GM18873 (cell line): ENCODE results near the gene PDE9A.

Experiments used
- ATAC-seq: cut with Tn5 transposase; IDR thresholded peaks from one replicate; pipeline ENCODE4 v1.9.1; 2021; ENCODE audit warnings: mild to moderate bottlenecking, moderate library complexity, moderate number of reproducible peaks; ENCODE audit not compliant: unreplicated experiment, low FRiP score

The PDE9A gene

DNA sequence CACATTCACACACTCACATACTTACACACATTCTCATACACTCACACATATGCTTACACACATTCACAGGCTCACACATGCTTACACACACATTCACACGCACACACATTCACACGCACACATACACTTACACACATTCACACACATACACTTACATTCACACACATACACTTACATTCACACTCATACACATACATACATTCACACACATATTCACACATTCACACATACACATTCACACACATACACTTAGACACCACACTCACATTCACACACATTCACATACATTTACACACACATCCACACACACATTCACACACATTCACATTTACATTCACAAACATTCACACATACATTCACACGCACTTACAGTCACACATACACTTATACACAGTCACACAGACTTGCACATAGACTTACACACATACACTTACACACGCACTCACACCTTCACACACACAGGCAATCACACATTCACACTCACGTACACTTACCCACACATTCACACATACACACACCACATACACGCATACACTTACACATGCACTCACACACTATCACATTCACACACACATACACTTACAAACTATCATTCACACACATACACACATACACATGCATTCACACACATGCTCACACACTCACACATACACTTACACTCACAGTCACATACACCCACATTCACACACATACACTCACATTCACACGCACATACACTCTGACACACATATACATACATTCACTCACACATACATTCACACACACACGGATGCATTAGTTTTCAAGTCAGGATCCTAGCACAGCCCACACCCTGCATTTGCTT lies 16.8 kb downstream of the PDE9A start:
- ATAC-seq: no peak

DNA sequence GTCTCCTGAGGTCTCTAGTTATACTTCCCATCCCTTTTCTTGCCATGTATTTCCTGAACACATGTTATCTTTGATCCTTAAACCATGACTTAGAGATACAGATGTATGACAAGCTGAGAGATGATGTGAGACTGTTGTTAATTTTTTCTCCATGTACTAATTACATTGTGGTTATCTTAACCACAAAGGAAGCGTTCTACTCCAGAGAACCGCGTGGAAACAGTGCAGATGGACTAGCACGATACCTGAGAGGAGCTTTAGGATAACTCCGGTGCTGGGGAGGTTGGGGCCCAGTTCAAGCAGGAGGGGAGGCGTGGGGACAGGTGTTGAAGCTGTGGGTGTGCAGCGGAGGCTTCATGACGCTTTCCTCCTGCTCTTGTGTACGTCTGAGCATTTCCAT lies 17.5 kb downstream of the PDE9A start:
- ATAC-seq: no peak

DNA sequence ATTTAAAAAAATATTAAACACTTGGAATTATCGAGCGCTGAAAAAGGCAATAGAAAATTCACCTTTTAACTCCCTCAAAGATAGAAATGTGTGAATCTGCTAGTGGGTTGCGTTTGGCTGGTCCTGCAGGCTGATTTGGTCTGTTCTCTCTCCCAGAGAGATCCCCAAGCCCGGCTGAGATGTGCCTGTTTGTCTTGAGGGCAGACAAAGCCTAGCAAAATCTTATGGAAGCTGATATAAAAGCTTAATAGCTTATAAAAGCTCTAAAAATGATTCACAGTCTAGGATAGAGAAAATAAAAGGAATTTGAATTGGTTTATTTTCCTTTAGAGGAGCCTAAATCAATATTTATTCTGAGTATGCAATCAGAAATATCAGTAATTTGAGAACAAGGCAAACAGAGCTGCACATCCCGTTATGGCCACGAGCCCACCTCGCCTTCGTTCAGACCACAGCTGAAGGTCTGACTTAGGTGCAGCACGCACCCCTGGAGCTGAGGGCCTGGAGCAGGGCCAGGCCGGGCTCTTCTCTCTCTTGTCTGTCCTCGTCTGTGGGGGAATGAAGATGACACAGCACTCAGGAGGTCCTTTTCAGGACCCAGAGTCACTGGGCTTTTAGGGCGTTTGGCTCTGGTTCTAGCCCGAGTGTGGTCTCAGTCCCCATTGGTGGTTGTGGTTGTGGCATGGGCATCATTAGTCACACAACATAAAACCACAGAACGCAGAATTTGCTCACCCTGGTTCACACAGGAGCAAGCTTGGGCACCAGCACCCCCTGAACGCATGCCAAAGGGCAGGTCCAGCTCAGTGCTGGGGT lies 18.6 kb downstream of the PDE9A start:
- ATAC-seq: no peak

DNA sequence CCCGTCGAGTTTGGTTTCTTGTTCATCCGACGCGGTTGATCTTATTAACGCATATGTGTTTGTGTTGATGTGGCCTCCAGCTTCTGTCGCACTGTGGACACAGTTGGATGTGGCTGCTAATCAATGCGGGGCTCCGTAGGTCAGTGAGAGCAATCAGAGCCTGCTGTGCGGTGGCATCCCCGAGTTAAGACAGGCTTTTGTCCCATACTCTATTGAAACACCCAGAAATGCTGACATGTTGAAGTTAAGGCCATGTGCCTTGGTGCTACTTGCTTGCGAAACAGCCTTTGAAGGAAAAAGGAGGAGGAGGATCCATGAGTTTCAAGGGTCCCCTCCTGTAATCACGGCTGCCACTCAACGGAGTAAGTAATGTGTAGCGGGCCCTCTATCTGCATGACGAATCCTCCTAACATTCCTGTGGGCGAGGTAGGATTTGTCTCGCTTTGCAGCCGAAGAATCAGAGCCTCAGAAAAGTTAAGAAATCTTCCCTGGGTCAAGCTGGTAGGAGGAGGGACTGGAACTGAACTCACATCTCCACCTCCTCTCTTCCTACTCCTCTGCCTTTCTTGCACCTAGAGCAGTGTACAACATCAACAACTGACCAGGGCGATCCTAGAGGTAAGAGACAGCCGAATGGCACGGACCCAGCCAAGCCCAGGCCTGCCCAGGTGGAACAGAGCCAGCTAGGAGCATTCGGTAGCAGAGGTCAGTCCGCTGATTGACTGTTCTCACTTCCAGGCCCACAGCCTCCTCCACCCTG lies 19.5 kb downstream of the PDE9A start:
- ATAC-seq: no peak

DNA sequence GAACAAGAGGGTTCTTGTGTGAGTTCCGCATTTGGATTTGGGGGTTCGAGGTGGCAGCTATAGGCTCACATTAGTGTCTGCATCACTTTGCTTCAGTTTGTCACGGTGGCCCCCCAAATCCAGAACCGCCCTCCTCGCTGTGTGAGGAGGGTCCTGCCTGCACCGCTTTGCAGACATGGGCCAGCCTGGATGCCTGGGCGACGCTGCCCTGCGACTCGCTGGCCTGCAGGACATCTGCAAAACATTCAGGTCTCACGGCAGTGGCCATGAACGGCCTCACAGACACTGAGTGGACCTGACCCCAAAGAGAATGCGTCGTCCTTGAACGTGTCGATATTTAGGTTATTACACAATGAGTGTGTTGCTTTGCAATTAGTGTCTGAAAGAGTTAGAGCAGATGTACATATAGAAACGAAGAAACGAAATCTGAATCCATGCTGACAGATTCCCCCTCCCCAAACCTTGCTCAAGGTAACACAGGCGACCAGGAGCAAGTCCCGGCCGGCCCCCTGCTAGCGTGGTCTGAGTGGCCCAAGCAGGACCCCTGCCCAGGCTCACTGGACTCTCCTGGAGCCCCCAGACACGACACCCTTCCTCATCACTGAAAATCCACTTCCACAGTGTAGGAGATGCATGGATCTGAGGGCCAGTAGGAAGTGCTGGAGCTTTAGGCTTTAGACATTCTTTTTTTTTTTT lies 20.4 kb downstream of the PDE9A start:
- no peak for ATAC-seq

DNA sequence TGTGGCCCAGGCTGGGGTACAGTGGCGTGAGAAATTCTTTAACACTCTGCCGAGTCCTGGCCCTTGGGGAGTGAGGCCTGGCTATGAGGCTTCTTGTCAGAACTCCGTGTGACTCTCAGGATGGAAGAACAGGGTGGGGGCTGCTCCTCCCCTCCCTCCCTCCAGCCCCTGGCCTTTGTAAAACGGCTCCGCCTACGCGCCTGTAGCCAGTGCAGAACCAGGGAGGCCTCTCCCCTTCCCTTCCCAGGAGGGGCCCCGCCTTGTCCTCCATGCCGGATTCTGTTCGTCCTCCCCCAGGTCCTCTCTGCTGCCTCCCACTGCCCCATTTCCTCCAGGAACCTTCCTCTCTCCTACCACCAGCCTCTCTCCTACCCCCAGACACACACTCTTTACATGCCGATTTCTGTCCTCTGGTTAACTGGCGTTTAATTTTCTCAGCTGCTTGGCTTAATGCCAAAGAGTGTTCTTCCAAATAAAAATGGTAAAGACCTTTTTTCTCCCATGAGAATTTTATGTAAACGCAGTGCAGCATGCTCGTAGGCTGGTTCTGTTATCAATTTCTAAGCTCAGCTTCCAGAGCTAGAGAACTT lies 21.0 kb downstream of the PDE9A start:
- no peak for ATAC-seq

DNA sequence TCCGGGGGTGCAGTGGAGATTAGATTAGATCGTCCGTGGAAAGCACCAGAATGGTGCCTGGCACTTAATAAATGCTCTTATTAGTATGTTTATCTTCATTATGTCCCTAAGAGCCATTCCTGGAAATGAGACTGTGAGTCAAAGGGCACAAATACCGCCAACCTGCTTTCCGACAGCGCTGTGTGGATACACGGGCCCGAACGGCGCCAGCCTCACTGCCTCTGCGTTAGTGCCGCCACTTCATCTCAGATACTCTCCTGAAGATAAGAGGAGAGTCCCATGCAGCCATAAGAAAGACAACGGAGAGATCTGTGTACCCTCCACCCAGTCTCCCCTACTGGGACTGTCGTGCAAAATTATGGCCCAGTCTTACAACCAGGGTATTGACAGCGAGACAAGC lies 22.0 kb downstream of the PDE9A start:
- ATAC-seq: no peak

DNA sequence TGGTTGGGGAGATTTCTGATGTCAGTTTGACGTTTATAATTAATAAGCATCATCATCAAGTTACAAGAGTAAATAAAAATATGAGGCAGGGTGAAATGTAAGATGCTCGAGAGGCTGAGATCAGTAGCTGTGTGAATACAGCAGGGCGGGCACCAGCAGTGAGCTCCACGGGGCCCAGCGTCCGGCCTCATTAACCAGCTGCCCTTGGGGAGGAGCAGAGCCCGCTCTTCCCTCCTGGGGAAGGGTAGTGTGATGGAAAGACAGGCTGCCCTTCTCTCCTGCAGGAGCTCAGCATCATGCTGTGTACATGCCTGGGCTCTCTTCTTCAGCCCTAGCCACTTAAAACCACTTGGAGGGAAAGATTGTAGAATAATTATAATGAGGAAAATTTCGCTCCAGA lies 23.4 kb downstream of the PDE9A start:
- no peak for ATAC-seq

DNA sequence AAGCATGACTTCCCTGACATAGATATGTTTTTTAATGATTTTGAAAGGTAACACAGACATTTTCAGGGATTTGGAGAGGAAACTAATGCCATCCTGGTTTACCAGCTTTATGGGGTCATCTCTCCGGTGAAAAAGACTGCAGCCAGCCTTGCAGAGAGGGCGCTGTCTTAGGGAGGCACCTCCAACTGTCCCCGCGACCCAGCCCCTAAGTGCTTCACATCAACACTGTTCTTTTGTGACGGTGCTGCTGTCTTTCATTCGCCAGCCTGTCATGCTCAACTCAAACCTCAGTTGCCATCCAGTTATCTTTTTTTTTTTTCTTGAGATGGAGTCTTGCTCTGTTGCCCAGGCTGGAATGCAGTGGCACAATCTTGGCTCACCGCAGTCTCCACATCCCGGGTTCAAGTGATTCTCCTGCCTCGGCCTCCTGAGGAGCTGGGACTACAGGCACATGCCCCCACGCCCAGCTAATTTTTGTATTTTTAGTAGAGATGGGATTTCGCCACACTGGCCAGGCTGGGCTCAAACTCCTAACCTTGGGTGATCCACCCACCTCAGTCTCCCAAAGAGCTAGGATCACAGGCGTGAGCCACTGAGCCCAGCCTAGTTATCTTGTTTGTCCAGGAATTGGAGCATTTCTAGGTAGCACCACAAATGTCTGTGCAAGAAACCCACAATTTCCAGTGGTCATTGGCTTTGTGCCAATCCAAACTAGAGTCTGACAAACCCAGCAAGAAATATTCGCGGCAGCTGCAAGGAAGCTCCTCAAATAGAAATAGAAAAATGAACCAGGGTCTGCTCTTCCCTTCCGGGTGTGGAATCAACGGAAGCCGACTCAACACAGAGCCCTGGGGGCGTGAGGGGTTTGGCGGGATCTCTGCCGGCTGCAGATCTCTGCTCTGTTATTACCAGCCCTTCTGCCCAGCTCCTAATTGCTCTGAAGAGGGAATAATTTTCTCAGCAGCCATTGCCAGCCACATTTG lies 24.2 kb downstream of the PDE9A start:
- ATAC-seq: no peak

DNA sequence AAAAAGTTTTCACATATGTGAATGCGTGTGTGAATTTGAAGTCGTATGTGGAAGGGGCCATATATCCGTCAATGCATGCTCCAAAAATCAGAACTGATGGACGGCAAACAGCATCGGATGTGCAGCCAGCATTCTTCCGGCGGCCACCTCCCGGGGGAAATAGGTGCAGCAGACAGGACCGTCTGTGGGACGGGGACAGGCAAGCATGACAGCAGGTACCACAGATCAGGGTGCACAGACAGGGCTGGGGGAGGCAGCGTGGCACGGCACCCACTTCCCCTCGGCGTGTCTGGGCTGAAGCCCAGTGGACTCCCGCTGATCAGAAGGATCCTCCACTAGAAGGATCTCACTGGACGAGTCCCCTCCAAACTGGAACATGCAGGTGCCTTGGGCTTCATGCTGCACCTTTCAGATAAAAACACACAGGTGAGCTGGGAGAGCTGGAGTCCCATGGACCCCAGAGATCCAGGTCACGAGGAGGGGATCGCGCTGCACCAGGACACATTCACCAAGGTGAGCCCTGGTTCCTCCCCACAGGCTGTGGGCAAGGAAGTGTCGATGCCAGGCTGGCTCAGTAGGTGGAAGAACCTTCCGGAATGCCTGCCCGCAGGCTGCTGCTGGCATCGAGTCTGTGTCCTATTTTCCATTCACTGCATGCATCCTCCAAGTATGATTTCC lies 25.3 kb downstream of the PDE9A start:
- ATAC-seq: no peak

DNA sequence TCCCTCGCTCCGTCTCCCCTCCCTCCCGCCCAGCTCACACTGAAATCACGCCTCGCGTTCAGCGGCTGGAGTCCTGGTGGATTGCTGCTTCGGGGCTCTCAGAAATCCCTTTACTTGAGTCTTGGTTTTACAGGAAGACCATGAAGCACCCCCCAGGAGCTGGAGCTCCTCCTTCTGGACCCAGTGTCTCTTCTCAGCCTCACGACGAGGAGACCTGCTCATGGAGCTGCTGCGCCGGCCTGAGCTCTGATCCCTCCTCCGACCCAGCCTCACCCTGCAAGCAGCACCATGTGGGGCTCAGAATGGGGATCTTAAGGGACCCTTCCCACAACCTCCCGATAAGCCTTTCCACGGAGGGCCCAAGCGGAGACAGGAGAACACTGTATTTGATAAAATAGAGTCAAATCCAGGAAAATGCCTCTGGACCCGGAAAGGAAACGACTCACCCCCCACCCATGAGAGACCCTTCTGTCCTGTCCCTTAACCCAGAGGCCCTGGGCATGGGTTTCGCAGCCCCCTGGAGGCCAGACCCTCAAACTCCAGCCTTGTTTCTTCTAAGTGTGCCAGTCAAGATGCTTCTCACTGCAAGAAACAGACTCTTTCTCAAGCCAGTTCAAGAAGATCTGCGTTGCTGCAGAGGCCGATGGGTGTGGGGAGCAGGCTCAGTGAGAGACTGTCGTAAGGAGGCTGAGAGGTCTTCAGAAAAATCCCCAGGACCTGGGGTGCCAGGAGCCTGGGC lies 26.1 kb downstream of the PDE9A start:
- no peak for ATAC-seq

DNA sequence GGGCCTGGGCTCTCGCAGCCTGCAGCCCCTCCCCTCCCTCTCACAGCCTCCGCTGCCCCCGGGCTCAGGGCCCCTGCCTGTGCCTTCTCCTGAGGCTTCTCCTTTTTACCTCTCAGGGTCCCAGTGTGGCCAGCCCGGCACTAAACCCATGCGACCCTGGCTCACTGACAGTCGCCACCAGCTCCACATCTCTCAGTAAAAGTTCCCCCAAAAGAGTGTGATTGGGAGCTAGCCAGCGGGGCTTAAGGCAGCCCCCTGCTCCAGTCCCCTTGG lies 26.6 kb downstream of the PDE9A start:
- ATAC-seq: no peak

DNA sequence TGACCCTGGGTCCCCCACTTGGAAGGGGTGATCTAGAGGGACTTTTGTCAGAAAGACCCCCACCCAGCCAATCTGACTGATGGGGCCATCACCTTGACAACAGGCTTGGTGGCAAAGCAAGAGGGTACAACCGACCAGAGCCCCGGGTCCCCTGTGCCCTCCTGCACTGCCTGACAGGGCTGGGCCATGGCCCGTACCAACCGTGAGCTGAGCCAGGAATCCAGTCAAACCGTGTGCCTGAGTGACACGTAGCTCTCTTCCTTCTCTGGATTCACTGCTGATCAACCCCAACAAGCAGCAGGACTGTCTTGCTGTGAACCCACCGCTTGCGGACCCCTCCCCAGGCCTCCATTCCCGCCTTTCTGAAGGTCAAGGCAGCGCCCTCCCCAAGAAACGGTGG lies 27.0 kb downstream of the PDE9A start:
- ATAC-seq: no peak

DNA sequence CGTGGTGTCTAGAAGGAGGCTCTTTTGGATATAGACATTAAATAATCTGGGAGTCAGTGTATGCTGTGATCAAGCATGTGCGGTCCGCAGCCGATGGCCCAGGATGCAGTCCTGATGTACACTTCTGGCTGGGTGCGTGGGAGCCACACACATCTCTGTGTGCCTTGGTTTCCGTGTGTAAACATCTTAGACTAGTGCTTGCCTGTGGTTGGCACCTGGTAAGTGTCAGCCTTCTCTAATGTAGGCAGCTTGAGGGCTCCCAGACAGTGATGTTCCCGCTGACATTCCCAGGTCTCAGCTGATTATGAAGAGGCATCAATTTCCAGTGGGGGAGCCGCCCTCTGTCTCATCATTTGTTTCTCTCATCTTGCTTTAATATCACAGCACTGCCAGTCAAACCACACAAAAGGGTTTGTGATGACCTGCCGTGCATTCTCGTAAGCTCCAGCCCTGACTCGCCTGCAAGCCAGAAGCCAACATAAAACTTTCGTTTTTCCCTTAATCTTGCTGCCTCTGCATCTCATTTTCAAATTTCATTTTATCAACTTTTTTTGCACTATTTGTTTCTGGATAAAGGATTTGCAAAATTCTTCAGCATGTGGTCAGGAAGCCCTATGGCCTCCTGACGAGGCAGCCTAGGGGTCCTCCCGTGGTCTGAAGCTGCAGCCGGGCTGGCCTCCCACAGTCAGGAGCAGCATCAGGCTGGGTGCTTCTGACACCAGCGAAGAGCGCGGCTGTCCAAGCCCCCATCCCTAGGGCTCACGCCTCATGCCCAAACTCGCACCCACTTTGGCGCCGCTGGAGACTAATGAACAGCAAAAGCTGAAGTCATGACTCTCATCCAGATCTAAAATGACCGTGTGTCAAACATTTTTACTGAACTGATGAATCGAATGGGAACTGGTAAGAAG lies 28.1 kb downstream of the PDE9A start:
- no peak for ATAC-seq

DNA sequence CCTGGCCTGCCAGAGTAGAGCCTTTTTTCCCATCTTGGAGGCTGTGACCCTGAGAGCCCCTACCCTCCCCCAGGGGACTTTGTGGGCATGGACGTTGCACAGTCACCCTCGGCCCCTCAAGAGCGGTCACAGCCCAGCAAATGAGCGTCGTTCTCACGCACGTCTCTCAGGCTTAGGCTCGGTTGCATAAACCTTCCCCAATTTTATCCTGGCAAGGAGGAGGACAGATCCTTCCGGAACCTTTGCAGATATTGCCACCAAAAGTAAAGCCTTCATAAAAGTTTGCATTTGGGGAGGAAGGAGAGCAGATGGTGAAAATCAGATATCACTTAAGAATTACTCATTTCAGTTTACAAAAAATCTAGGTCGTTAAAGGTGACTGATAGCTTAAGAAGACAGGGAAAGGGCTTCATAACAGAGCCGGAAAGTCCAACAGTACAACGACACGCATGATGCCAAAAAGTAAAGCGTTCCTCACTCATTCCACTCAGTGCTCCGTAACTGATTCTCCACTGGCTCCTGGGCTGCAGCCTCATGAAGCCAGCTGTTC lies 29.3 kb downstream of the PDE9A start:
- no peak for ATAC-seq

DNA sequence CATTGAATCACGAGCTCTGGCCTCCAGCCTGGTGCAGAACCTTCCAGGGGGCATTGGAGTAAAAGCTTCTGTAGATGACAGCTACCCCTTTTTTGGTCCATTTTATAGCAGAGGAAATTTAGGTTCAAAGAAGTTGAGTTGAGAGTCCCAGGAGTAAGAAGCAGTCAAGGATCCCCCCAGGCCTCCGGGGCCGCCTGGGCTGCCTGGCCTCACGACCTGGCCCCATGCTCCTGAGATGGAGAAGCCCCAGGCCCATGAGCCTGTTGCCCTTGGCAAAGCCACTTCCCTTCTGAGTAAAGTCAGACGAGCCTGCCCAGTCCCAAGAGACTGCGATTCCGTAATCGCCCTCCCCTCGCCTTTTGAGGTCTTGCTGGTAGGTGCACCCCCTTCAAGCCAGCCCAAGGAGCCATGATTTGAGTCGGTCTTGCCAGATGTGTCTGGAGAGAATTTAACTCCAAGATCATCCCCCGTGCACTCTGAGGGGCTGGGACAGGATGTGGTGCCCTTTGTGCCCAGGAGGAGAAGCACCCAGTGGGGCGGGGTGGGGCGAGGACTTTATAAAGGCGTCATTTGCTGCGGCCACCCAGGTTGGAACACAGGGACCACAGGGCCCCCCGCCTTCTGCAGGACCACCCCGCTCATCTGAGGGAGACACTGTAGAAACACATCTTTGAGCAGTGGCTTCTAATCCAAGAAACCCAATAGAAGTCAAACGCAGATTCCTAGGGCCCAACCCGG lies 30.1 kb downstream of the PDE9A start:
- no peak for ATAC-seq
